A549 (cell line): ENCODE results near the gene EDN1.

Source experiments
- CEBPB ChIP-seq, 2 experiments: fragments of >200 bp in 1 of 2; sonication (Bioruptor Twin) in 1 of 2; formaldehyde crosslinking in 1 of 2; IDR thresholded peaks; 2 replicates each; pipeline ENCODE4 v1.6.1; 2012 to 2016
- EP300 ChIP-seq, 2 experiments: fragments of >200 bp; sonication (Bioruptor Twin); formaldehyde crosslinking; IDR thresholded peaks; 2 replicates in 1 of 2; 3 replicates in 1 of 2; pipeline ENCODE4 v1.6.1; 2016 to 2017
- FOXS1 ChIP-seq: fragments of 250-450 bp; sonication (Bioruptor Pico); IDR thresholded peaks from 2 replicates; pipeline ENCODE4 v1.5.0; 2020; ENCODE audit warnings: mild to moderate bottlenecking, moderate library complexity
- KDM5A ChIP-seq: fragments of 200-600 bp; sonication (generic); IDR thresholded peaks from 2 replicates; pipeline ENCODE4 v1.6.1; 2016; ENCODE audit warnings: antibody characterized with exemption, mild to moderate bottlenecking
- POLR2A ChIP-seq: IDR thresholded peaks from 2 replicates; pipeline ENCODE4 v1.6.1; 2012; ENCODE audit warnings: mild to moderate bottlenecking, low read length
- POLR2AphosphoS2 ChIP-seq: conservative IDR thresholded peaks from 2 replicates; pipeline ENCODE4 v1.6.1; 2012; ENCODE audit warnings: low read length, improper control_type of control experiment, inconsistent platforms
- RCOR1 ChIP-seq: fragments of 150-350 bp; IDR thresholded peaks from 2 replicates; pipeline ENCODE4 v1.6.1; 2014; ENCODE audit warnings: antibody characterized with exemption, low read length, low read depth
- TFCP2L1 ChIP-seq: fragments of 250-450 bp; sonication (Bioruptor Pico); IDR thresholded peaks from 2 replicates; pipeline ENCODE4 v1.5.0; 2021; ENCODE audit warnings: mild to moderate bottlenecking
- TP53 ChIP-seq: fragments of 250-450 bp; sonication (Bioruptor Pico); IDR thresholded peaks from 2 replicates; pipeline ENCODE4 v1.5.0; 2021; ENCODE audit warnings: mild to moderate bottlenecking, moderate library complexity
- ZSCAN20 ChIP-seq: fragments of 250-450 bp; sonication (Bioruptor Pico); IDR thresholded peaks from 2 replicates; pipeline ENCODE4 v1.8.0; 2022; ENCODE audit warnings: mild to moderate bottlenecking, moderate library complexity
- TF ChIP-seq, protein P1 (sequence below): fragments of >200 bp; sonication (Bioruptor Twin); formaldehyde crosslinking; IDR thresholded peaks from 3 replicates; pipeline ENCODE4 v1.5.1; 2016

DNA sequence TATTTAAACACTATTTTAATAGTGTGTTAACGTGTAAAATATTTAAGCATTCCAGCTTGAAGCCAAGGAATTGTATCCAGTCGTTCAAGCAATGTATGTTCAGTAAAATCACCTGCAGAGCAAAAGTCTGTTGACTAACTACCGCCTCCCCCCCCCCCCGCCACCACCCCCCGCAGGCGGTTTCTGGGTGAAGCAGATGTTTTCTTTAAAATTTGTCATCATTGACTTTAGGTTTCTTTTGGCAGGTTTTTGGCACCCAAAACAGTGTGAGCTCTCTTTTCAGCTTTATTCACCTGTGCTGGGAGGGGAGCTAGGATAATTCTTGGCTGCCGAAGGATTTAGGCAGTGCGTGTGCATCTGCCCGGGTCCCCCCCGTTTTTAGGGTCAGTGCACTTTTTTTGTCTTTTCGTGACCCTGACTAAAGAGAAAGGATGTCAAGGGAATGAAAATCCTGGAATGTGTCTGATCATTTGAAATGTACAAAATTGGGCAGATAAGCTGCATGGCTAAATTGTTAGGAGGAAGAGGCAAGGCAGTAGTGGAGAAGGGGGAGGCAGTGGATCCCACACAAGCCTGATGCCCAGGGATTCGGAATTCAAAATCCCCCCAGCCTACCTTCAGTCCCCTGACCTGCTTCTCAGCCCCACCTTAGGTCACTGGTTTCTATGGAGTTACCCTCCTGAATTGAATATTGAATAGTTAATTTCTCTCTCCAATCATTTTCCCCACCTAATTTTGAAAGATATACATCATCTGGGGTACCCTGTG lies 1.1 kb downstream of the EDN1 start:
- TF ChIP-seq, protein P1, sequence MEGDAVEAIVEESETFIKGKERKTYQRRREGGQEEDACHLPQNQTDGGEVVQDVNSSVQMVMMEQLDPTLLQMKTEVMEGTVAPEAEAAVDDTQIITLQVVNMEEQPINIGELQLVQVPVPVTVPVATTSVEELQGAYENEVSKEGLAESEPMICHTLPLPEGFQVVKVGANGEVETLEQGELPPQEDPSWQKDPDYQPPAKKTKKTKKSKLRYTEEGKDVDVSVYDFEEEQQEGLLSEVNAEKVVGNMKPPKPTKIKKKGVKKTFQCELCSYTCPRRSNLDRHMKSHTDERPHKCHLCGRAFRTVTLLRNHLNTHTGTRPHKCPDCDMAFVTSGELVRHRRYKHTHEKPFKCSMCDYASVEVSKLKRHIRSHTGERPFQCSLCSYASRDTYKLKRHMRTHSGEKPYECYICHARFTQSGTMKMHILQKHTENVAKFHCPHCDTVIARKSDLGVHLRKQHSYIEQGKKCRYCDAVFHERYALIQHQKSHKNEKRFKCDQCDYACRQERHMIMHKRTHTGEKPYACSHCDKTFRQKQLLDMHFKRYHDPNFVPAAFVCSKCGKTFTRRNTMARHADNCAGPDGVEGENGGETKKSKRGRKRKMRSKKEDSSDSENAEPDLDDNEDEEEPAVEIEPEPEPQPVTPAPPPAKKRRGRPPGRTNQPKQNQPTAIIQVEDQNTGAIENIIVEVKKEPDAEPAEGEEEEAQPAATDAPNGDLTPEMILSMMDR, result no peak
- TF ChIP-seq CEBPB (IDR thresholded peaks at IDR 0.05) (no peak), KDM5A (no peak), POLR2AphosphoS2 (peak; percentile 39; the same call in 1 of the 2 replicates), EP300 (IDR thresholded peaks at IDR 0.05) (no peak), ZSCAN20 (CRISPR knock-in tag) (no peak), RCOR1 (no peak), TFCP2L1 (CRISPR knock-in tag) (no peak), TP53 (no peak), FOXS1 (CRISPR knock-in tag) (no peak), POLR2A (no peak)
